WTC11 (cell line): ENCODE results near the gene CLIC3. TPM values are rescaled to one million over a fixed set of nuclear protein-coding genes. Genes with fewer than 3 reads are reported as not detected.

Source experiments
- ATAC-seq: fragments of 200-7000 bp; cut with Tn5 transposase; 2 replicates; pipeline ENCODE4 v1.10.0; 2021; ENCODE audit warnings: mild to moderate bottlenecking, moderate library complexity
- CTCF ChIA-PET: fragments of 300-600 bp; sonication (Branson Sonifier 250); formaldehyde crosslinking; loops from one replicate; lab custom pipeline; 2021; ENCODE audit warnings: antibody characterized with exemption; lab: Charles Lee
- POLR2A ChIA-PET: fragments of 350-600 bp; sonication (Branson Sonifier 250); formaldehyde crosslinking; loops from one replicate; lab custom pipeline; 2021; ENCODE audit warnings: antibody characterized with exemption; lab: Charles Lee
- DNase-seq: peaks from one replicate; pipeline ENCODE4 v3.0.0; 2021; ENCODE audit warnings: low spot score
- H3K27ac Mint-ChIP-seq: 2 replicates; pipeline ENCODE4 v1.8.0; 2021; ENCODE audit warnings: mixed read lengths
- H3K27me3 Mint-ChIP-seq: 2 replicates; pipeline ENCODE4 v1.8.0; 2021; ENCODE audit warnings: low read depth, mild to moderate bottlenecking, moderate library complexity, mixed read lengths
- H3K36me3 Mint-ChIP-seq: 2 replicates; pipeline ENCODE4 v1.8.0; 2021; ENCODE audit warnings: mixed read lengths
- H3K4me1 Mint-ChIP-seq: 2 replicates; pipeline ENCODE4 v1.8.0; 2022; ENCODE audit warnings: mixed read lengths
- H3K4me3 Mint-ChIP-seq: 2 replicates; pipeline ENCODE4 v1.8.0; 2021; ENCODE audit warnings: mild to moderate bottlenecking, moderate library complexity, mixed read lengths
- H3K9me3 Mint-ChIP-seq: 2 replicates; pipeline ENCODE4 v1.8.0; 2021; ENCODE audit warnings: mixed read lengths
- E2F4 ChIP-seq: sonication (generic); formaldehyde crosslinking; IDR thresholded peaks from 2 replicates; pipeline ENCODE4 v1.8.1; 2022; ENCODE audit warnings: low read depth, mild to moderate bottlenecking, moderate library complexity, missing genetic modification reagents, borderline replicate concordance
- ERG ChIP-seq: fragments of 250-450 bp; sonication (Bioruptor Pico); IDR thresholded peaks from 2 replicates; pipeline ENCODE4 v1.8.0; 2021; ENCODE audit warnings: mild to moderate bottlenecking
- GRHL2 ChIP-seq: fragments of 250-450 bp; sonication (Bioruptor Pico); IDR thresholded peaks from 2 replicates; pipeline ENCODE4 v1.8.0; 2022; ENCODE audit warnings: mild to moderate bottlenecking, moderate library complexity; ENCODE audit not compliant: insufficient replicate concordance, severe bottlenecking
- MAX ChIP-seq: sonication (generic); formaldehyde crosslinking; IDR thresholded peaks from 2 replicates; pipeline ENCODE4 v1.8.0; 2022; ENCODE audit warnings: mild to moderate bottlenecking, missing genetic modification reagents
- SOX15 ChIP-seq: fragments of 250-450 bp; sonication (Bioruptor Pico); IDR thresholded peaks from 2 replicates; pipeline ENCODE4 v1.9.0; 2021; ENCODE audit warnings: mild to moderate bottlenecking
- SP1 ChIP-seq: sonication (generic); formaldehyde crosslinking; conservative IDR thresholded peaks from 2 replicates; pipeline ENCODE4 v1.8.1; 2022; ENCODE audit warnings: missing genetic modification reagents
- TEAD4 ChIP-seq: sonication (generic); formaldehyde crosslinking; IDR thresholded peaks from 2 replicates; pipeline ENCODE4 v1.8.0; 2022; ENCODE audit warnings: mild to moderate bottlenecking, missing genetic modification reagents
- ZNF121 ChIP-seq: sonication (generic); formaldehyde crosslinking; IDR thresholded peaks from 2 replicates; pipeline ENCODE4 v1.8.0; 2023; ENCODE audit warnings: missing genetic modification reagents
- ZNF263 ChIP-seq: sonication (generic); formaldehyde crosslinking; IDR thresholded peaks from 2 replicates; pipeline ENCODE4 v1.8.1; 2022; ENCODE audit warnings: low read depth, mild to moderate bottlenecking, moderate library complexity, missing genetic modification reagents
- ZNF396 ChIP-seq: fragments of 250-450 bp; sonication (Bioruptor Pico); IDR thresholded peaks from 2 replicates; pipeline ENCODE4 v1.8.0; 2021; ENCODE audit warnings: mild to moderate bottlenecking, moderate library complexity, borderline replicate concordance
- ZNF423 ChIP-seq: fragments of 250-450 bp; sonication (Bioruptor Pico); IDR thresholded peaks from 2 replicates; pipeline ENCODE4 v2.1.2; 2022; ENCODE audit warnings: mild to moderate bottlenecking, moderate library complexity
- total RNA-seq: library from RNA; stranded (reverse); gene quantifications from 3 replicates; pipeline ENCODE4 v1.2.3, GENCODE V29; 2021
- TF ChIP-seq, protein P1 (sequence below): sonication (generic); formaldehyde crosslinking; IDR thresholded peaks from 2 replicates; pipeline ENCODE4 v1.8.1; 2022; ENCODE audit warnings: mild to moderate bottlenecking, missing genetic modification reagents, moderate library complexity, borderline replicate concordance
- TF ChIP-seq, protein P2 (sequence below): sonication (generic); formaldehyde crosslinking; conservative IDR thresholded peaks from 2 replicates; pipeline ENCODE4 v1.8.1; 2022; ENCODE audit warnings: mild to moderate bottlenecking, missing genetic modification reagents
- TF ChIP-seq, protein P3 (sequence below): fragments of 200-600 bp; IDR thresholded peaks from 2 replicates; pipeline ENCODE4 v1.8.0; 2022; ENCODE audit warnings: antibody characterized with exemption
- TF ChIP-seq, protein P4 (sequence below): sonication (generic); formaldehyde crosslinking; IDR thresholded peaks from 2 replicates; pipeline ENCODE4 v1.8.0; 2022; ENCODE audit warnings: mild to moderate bottlenecking, missing genetic modification reagents
- TF ChIP-seq, protein P5 (sequence below): sonication (generic); formaldehyde crosslinking; IDR thresholded peaks from 2 replicates; pipeline ENCODE4 v1.8.1; 2022; ENCODE audit warnings: mild to moderate bottlenecking, moderate library complexity, missing genetic modification reagents
- TF ChIP-seq, protein P6 (sequence below): sonication (generic); formaldehyde crosslinking; IDR thresholded peaks from 2 replicates; pipeline ENCODE4 v1.8.1; 2023; ENCODE audit warnings: mild to moderate bottlenecking, moderate library complexity, missing genetic modification reagents
- TF ChIP-seq, protein P7 (sequence below): fragments of 250-450 bp; sonication (Bioruptor Pico); IDR thresholded peaks from 2 replicates; pipeline ENCODE4 v2.1.2; 2022; ENCODE audit warnings: mild to moderate bottlenecking, moderate library complexity

CLIC3 gene
- total RNA-seq, 1 experiment from 2014 or later, result 0.31 TPM

DNA sequence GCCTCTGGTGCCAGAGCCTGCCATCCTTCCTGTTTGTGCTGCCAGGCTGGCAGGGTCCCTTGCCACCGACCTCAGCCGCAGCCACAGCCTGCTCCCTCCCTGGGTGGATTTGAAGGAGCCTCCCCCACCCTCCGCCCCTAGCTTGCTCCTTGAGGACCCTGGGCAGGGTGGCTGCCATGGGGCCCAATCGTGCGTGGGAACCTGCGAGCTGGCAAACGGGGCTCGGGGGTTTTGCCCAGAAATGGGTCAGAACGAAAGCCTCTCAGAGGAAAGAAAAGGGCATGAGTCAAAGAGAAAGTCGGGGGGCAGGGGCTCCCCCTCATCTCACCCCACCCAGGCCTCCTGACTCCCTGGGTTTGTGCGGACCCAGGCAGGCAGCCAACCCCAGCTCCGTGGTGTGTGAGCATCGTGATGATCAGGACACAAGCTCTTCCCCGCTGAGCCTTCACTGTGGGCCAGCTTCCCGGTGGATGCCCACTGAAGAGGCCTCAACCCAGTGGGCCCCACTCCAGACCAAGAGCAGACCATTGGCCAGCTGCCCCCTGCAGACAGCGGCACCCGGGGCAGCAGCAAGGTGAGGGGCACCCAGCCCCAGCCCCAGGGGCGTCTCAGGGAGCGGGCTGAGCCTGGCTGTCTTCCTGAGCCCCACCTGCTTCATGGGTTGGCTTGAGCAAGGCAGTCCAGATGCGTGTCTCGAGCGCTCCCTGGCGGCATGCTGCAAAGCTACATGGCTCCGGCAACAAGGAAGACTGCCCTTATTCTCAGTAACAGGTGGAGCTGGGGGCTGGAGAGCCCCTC is 38.5 kb upstream of the CLIC3 start:
- Mint-ChIP-seq H3K4me1 (no peaks in the 10 kb centered on the region), H3K4me3 (no peak overlapping the region)
- peak; percentile 90 for DNase-seq
- CTCF ChIA-PET, result interaction anchor here (0.5 to 4.9 kb wide), 95 partner anchors 9 to 388 kb away, joined by 3 to 151 read pairs (median 6); partner anchors contain the start of genes AJM1, C8G, CLIC3 and EDF1
- POLR2A ChIA-PET, result interaction anchor here (0.8 to 1.0 kb wide), 3 partner anchors 12 to 187 kb away, joined by 3 to 4 read pairs (median 4); no protein-coding TSS in a partner anchor
- peak; percentile 94 for ATAC-seq
- TF ChIP-seq SOX15 (CRISPR knock-in tag) (no peak), SP1 (peak; percentile 36; the same call in 1 of the 2 replicates), ERG (CRISPR knock-in tag) (no peak), GRHL2 (CRISPR knock-in tag) (no peak), ZNF423 (CRISPR knock-in tag) (no peak), MAX (CRISPR knock-in tag) (no peak)
- TF ChIP-seq, protein P1, sequence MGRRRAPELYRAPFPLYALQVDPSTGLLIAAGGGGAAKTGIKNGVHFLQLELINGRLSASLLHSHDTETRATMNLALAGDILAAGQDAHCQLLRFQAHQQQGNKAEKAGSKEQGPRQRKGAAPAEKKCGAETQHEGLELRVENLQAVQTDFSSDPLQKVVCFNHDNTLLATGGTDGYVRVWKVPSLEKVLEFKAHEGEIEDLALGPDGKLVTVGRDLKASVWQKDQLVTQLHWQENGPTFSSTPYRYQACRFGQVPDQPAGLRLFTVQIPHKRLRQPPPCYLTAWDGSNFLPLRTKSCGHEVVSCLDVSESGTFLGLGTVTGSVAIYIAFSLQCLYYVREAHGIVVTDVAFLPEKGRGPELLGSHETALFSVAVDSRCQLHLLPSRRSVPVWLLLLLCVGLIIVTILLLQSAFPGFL (CRISPR knock-in tag), result no peak
- TF ChIP-seq, protein P2, sequence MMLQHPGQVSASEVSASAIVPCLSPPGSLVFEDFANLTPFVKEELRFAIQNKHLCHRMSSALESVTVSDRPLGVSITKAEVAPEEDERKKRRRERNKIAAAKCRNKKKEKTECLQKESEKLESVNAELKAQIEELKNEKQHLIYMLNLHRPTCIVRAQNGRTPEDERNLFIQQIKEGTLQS, result no peak
- TF ChIP-seq, protein P3, sequence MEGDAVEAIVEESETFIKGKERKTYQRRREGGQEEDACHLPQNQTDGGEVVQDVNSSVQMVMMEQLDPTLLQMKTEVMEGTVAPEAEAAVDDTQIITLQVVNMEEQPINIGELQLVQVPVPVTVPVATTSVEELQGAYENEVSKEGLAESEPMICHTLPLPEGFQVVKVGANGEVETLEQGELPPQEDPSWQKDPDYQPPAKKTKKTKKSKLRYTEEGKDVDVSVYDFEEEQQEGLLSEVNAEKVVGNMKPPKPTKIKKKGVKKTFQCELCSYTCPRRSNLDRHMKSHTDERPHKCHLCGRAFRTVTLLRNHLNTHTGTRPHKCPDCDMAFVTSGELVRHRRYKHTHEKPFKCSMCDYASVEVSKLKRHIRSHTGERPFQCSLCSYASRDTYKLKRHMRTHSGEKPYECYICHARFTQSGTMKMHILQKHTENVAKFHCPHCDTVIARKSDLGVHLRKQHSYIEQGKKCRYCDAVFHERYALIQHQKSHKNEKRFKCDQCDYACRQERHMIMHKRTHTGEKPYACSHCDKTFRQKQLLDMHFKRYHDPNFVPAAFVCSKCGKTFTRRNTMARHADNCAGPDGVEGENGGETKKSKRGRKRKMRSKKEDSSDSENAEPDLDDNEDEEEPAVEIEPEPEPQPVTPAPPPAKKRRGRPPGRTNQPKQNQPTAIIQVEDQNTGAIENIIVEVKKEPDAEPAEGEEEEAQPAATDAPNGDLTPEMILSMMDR, result peak; percentile 83
- TF ChIP-seq, all 79 proteins: peak for 2
- Mint-ChIP-seq H3K27ac (no peak overlapping the region), H3K9me3 (no peaks in the 10 kb centered on the region), H3K27me3 (no peaks in the 10 kb centered on the region), H3K36me3 (peaks cover 5% of the 10 kb centered on the region; the same call in 1 of the 2 replicates)

- no peak for DNase-seq
- ATAC-seq, result no peak
- Mint-ChIP-seq H3K36me3 (peaks cover 5% of the 10 kb centered on the region; the same call in 1 of the 2 replicates), H3K27ac (no peak overlapping the region), H3K9me3 (no peaks in the 10 kb centered on the region), H3K4me1 (no peaks in the 10 kb centered on the region), H3K4me3 (no peak overlapping the region), H3K27me3 (peaks cover 5% of the 10 kb centered on the region)
- CTCF ChIA-PET, result interaction anchor here (0.5 to 4.9 kb wide), 52 partner anchors 8 to 292 kb away, joined by 3 to 151 read pairs (median 10); partner anchors contain the start of genes AJM1, C8G, CLIC3 and ENTPD2
- POLR2A ChIA-PET, result no interaction called here
- TF ChIP-seq E2F4 (CRISPR knock-in tag) (no peak), ZNF263 (CRISPR knock-in tag) (no peak), ZNF396 (CRISPR knock-in tag) (no peak), ZNF121 (CRISPR knock-in tag) (no peak), TEAD4 (CRISPR knock-in tag) (no peak)
- TF ChIP-seq, protein P4, sequence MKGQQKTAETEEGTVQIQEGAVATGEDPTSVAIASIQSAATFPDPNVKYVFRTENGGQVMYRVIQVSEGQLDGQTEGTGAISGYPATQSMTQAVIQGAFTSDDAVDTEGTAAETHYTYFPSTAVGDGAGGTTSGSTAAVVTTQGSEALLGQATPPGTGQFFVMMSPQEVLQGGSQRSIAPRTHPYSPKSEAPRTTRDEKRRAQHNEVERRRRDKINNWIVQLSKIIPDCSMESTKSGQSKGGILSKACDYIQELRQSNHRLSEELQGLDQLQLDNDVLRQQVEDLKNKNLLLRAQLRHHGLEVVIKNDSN, result no peak
- TF ChIP-seq, protein P5, sequence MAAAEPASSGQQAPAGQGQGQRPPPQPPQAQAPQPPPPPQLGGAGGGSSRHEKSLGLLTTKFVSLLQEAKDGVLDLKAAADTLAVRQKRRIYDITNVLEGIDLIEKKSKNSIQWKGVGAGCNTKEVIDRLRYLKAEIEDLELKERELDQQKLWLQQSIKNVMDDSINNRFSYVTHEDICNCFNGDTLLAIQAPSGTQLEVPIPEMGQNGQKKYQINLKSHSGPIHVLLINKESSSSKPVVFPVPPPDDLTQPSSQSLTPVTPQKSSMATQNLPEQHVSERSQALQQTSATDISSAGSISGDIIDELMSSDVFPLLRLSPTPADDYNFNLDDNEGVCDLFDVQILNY (CRISPR knock-in tag), result no peak
- TF ChIP-seq, protein P6, sequence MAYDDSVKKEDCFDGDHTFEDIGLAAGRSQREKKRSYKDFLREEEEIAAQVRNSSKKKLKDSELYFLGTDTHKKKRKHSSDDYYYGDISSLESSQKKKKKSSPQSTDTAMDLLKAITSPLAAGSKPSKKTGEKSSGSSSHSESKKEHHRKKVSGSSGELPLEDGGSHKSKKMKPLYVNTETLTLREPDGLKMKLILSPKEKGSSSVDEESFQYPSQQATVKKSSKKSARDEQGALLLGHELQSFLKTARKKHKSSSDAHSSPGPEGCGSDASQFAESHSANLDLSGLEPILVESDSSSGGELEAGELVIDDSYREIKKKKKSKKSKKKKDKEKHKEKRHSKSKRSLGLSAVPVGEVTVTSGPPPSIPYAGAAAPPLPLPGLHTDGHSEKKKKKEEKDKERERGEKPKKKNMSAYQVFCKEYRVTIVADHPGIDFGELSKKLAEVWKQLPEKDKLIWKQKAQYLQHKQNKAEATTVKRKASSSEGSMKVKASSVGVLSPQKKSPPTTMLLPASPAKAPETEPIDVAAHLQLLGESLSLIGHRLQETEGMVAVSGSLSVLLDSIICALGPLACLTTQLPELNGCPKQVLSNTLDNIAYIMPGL (CRISPR knock-in tag), result no peak
- TF ChIP-seq, protein P7, sequence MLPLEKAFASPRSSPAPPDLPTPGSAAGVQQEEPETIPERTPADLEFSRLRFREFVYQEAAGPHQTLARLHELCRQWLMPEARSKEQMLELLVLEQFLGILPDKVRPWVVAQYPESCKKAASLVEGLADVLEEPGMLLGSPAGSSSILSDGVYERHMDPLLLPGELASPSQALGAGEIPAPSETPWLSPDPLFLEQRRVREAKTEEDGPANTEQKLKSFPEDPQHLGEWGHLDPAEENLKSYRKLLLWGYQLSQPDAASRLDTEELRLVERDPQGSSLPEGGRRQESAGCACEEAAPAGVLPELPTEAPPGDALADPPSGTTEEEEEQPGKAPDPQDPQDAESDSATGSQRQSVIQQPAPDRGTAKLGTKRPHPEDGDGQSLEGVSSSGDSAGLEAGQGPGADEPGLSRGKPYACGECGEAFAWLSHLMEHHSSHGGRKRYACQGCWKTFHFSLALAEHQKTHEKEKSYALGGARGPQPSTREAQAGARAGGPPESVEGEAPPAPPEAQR (CRISPR knock-in tag), result no peak
Measured at GRCh38 chr9:137034039-137034708, 37.8 kb upstream of the CLIC3 start.
